Glomerular visceral epithelial cell (primary cell): ENCODE data around the gene MESD.
A peak's percentile ranks its signal among the peaks of the same experiment; 100 is the strongest.

ENCODE experiments used
- DNase-seq: peaks from one replicate; pipeline ENCODE4 v3.0.0-alpha.2; 2016; ENCODE audit errors: extremely low spot score

Gene MESD

DNA sequence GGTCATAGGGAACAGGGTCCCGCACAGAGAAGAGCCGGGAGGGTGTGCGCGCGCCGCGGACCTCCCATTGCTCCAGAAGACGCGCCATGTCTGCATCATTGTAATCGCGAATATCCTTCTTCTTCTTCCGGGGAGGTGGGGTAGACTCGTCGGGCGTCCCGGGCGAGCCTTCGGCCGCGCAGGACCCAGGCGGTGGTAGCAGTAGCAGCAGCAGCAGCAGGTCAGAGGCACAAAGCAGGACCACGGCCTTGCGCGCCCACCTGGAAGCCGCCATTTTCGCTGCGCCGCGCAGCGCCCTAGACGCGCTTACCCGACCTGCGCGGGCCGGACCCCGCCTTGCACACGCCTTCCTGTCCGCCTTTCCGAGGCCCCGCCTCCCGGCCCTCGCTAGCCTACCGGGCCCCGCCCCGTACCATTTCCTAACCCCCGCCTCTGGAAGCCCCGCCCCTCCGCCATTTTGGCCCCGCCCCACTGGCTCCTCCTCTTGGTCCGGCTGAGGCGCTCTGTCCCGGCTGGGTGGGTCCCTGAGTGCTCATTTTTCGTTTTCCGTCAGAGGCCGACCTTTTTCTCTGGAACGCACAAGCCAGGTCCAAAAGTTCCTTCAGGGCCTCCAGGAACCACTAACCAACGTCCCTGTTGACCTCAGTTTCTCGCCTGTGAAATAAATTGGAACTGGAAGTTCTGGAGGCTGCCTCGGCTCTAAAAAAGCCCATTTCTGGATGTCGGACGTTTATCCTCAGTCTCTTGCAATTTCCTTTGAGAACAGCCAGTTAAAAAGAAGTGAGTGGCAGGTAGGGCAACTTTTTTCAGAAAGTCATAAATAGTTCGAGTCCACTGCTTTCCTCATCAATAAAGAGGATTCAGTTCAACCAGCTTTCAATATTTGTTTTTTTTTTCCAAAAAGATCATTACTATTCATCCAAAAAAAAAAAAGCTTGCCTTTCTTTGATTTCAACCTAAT is at the start of gene MESD:
MESD (minus strand) TSS at position 302 of the 961 bp plus-strand sequence; CDS start at position 274, 28 bp downstream.
- peak; percentile 97 for DNase-seq

DNA sequence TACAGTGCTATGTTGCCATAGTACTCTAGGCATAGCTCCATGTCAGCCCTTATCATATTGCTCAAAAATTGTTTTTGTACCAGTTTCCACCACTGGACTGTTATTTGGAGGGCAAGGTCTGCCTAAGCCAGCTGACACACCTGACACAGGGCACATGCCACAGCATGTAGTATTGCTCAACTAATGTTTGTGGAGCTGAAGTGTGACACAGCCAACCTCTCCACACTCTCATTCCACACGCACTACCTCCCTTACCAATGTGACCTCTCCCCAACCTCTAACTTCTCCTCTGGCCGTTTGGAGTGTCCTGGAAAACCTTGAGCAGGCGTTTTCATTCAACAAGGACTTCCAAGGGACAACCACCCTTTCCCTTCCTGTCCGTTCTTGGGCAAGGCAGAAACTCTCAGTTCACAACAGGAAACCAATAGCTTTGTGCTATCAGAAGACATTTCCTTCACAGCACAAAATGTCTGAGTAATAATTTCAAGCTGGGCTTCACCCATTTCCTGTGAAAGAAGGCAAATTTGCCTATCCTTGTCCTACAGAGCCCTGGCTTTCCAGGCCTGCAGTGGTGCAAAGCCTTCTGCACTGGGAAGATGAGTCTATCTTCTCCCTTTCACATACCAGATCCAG is 49.5 kb upstream of the MESD start:
- DNase-seq: no peak

GRCh38 chr15:81037952-81038743 is 48.5 kb upstream of the MESD start:
- no peak for DNase-seq

GRCh38 chr15:81033508-81033907 is 43.9 kb upstream of the MESD start:
- no peak for DNase-seq

GRCh38 chr15:81032818-81033217 is 43.2 kb upstream of the MESD start:
- no peak for DNase-seq

DNA sequence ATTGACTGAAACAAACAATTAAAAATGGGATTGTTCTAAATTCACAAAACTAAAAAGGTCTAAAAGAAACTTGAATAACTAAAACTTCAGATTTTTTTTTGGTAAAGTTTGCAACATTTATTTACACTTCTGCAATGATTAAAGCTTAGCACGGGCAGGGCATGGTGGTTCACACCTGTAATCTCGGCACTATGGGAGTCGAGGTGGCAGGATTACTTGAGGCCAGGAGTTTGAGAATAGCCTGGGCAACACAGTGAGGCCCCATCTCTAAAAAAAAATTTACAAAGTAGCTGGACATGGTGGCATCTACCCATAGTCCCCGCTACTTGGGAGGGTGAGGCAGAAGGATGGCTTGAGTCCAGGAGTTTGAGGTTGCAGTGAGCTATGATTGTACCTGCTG is 42.7 kb upstream of the MESD start:
- DNase-seq: no peak

GRCh38 chr15:81031203-81031602 is 41.6 kb upstream of the MESD start:
- no peak for DNase-seq

DNA sequence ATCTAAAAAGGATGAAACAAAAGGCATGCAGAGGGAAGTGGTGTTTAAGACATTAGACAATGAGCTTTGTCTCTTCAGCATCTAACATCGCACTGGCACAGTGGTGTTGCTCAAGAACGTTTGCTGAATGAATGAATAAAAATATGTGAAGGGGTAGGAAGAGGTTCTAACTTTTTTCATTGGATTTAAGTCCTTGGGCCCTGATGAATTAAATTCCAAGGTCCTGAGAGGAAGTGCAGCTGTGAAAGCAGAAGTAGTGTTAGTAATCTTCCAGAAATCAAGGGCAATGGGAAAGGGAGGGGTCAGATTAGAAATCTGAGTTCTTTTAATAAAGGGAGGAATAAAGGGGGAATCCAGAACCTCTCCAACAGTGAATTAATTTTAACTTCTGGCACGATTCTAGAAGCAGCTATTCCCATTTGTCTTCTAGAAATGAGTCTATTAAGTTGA is 40.7 kb upstream of the MESD start:
- no peak for DNase-seq

- DNase-seq: no peak
Measured at GRCh38 chr15:81029414-81030300, 40.0 kb upstream of the MESD start.

- no peak for DNase-seq
Measured at GRCh38 chr15:81026836-81027599, 37.4 kb upstream of the MESD start.

- DNase-seq: no peak
Measured at GRCh38 chr15:81025721-81026370, 36.2 kb upstream of the MESD start.

GRCh38 chr15:81024936-81025335 is 35.3 kb upstream of the MESD start:
- DNase-seq: no peak

- DNase-seq: no peak
Measured at GRCh38 chr15:81024265-81024872, 34.8 kb upstream of the MESD start.

DNA sequence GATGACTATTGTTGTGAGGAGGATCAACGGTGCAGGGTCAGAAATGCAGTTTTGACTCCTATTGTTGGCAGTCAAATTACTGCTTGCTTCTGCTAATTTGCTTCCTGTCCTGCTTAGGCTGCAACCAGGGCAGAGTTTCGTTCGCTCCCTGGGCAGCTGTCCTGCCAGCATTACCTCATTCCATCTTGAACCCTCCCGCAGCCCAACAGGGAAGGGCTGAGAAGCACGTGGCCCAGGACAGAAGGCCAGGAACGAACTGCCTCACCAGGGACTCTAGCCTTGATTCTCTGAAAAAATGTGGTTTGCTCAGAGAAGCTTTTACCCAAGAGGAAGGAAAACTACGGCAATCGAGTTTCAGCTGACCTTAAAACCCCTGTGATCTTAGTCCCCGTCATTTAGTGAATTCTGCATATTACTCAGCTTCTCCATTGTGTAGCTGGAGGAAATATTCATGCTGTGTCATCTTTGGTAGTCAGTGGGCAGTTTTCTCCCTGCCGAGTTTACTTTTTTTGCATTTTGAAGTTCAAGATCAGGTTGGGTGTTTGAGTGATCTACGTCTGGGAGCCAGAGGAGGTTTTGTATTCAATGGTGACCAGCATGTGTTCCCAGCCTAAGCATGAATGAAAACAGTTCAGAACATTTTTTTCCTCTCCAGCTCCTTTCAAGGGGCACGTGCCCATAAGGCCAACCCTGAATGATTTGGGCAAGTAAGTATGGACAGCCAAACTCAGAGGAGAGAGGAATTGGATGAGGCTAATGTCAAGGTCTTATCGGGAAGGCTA is 34.1 kb upstream of the MESD start:
- peak; percentile 18 for DNase-seq

GRCh38 chr15:81021321-81021720 is 31.7 kb upstream of the MESD start:
- no peak for DNase-seq

DNA sequence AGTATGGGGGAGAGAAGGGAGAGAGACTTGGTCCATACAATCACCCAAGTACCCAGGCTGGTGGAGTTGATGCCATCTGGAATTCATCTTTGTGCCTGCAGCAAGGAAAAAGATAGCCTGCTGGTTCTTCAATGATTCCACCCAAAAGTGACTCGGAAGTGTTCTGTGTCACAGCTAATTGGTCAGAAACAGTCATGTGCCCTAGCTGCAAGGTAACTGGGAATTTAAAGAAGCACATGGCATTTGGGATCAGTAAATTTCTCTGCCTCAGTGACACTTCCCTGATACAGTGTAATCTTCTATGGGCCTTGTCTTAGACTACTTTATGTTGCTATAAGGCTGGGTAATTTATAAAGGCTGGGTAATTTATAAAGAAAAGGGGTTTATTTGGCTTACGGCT is 28.6 kb upstream of the MESD start:
- DNase-seq: no peak

DNA sequence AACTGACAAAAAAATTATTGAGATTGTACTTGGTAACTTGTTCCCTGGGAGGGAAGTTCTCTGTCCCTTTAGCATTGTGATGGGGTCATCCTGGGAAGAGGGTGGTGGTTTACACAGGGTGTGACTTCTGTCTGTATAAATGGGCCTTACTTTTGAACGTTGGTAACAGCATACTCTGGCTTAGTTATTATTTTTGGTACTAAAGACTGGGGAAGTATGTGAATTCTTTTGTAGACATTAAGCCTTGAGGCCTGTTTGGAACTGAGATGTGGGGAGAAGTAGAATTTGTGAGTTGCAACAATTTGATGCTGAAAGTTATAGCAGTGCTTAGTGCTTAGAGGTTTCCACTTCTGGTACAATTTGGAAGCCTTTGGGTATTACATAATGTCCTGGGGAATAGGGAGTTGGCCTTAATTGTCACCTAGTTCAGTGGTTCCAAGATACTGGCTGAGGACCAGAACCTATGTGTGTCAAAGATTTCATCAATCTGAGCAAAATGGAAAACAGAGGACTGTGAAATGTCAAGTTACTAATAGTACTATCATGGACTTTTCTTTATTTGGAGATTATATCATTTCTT is 27.0 kb upstream of the MESD start:
- DNase-seq: no peak
